HepG2 (cell line): ENCODE measurements around the gene HECTD2. TPM values are rescaled to one million over a fixed set of nuclear protein-coding genes. Genes with fewer than 3 reads are reported as not detected.

ENCODE experiments used
- FOXO1 ChIP-seq: sonication (generic); formaldehyde crosslinking; IDR thresholded peaks from 2 replicates; pipeline ENCODE4 v1.4.0; 2020; ENCODE audit warnings: missing genetic modification reagents
- HNRNPL ChIP-seq: fragments of 200-400 bp; formaldehyde crosslinking; IDR thresholded peaks from 2 replicates; pipeline ENCODE4 v1.6.1; 2017; ENCODE audit warnings: mild to moderate bottlenecking, low read depth, low read length
- KLF15 ChIP-seq: sonication (generic); formaldehyde crosslinking; IDR thresholded peaks from 2 replicates; pipeline ENCODE4 v1.8.1; 2023; ENCODE audit warnings: borderline replicate concordance, mild to moderate bottlenecking, inconsistent platforms, missing genetic modification reagents, mixed read lengths
- LCORL ChIP-seq, 2 experiments: fragments of 450-650 bp in 1 of 2; sonication (generic) in 1 of 2; formaldehyde crosslinking in 1 of 2; IDR thresholded peaks; 2 replicates each; pipeline versions ENCODE4 v1.5.0 to v1.6.1; 2017 to 2020; ENCODE audit warnings: antibody characterized with exemption in 1 of 2, missing genetic modification reagents in 1 of 2
- MAFK ChIP-seq, 2 experiments: IDR thresholded peaks in 1 of 2; conservative IDR thresholded peaks in 1 of 2; 2 replicates each; pipeline ENCODE4 v1.6.1; 2011; ENCODE audit warnings: improper control_type of control experiment in 2 of 2, low read length in 2 of 2
- PHB2 ChIP-seq: fragments of 450-650 bp; IDR thresholded peaks from 2 replicates; pipeline ENCODE4 v1.6.1; 2018; ENCODE audit not compliant: partially characterized antibody
- SMAD1 ChIP-seq: sonication (generic); formaldehyde crosslinking; IDR thresholded peaks from 2 replicates; pipeline ENCODE4 v1.4.0; 2020; ENCODE audit warnings: missing genetic modification reagents, low read depth, mild to moderate bottlenecking, borderline replicate concordance
- SOX5 ChIP-seq: IDR thresholded peaks from 2 replicates; pipeline ENCODE4 v1.6.1; 2016; ENCODE audit warnings: borderline replicate concordance
- SRY ChIP-seq: sonication (generic); formaldehyde crosslinking; IDR thresholded peaks from 2 replicates; pipeline ENCODE4 v1.8.0; 2022; ENCODE audit warnings: mild to moderate bottlenecking, missing genetic modification reagents
- ZNF207 ChIP-seq: fragments of 450-650 bp; IDR thresholded peaks from 2 replicates; pipeline ENCODE4 v1.6.1; 2016; ENCODE audit warnings: antibody characterized with exemption, borderline replicate concordance
- ZNF589 ChIP-seq: sonication (generic); formaldehyde crosslinking; conservative IDR thresholded peaks from 2 replicates; pipeline ENCODE4 v1.8.0; 2022; ENCODE audit warnings: mild to moderate bottlenecking, moderate library complexity, missing genetic modification reagents
- polyA plus RNA-seq, 8 experiments: library from polyadenylated mRNA; depleted of rRNA in 3 of 8; stranded (reverse) in 7 of 8; unstranded in 1 of 8; fragments of >200 nt; fragmentation: Illumina TruSeq in 4 of 8; extraction: Trizol in 4 of 8; gene quantifications; 2 replicates each; pipeline versions ENCODE4 v1.2.1 to v1.2.3, GENCODE V29; 2011 to 2016; ENCODE audit warnings: low read depth in 4 of 8, missing spikeins in 1 of 8, mixed read lengths in 1 of 8; ENCODE audit not compliant: insufficient read depth in 1 of 8
- total RNA-seq, 5 experiments: library from RNA; depleted of rRNA; stranded (reverse); fragments of >200 nt; fragmentation: Illumina TruSeq; extraction: Trizol; gene quantifications; 2 replicates each; pipeline ENCODE4 v1.2.3, GENCODE V29; 2016; ENCODE audit warnings: low read depth in 1 of 5
- TF ChIP-seq, protein P1 (sequence below), 2 experiments: sonication (generic) in 1 of 2; formaldehyde crosslinking in 1 of 2; IDR thresholded peaks; 2 replicates each; pipeline versions ENCODE4 v1.5.1 to v1.6.1; 2011 to 2020; ENCODE audit warnings: borderline replicate concordance in 1 of 2, low read depth in 1 of 2, low read length in 1 of 2, mild to moderate bottlenecking in 1 of 2, missing genetic modification reagents in 1 of 2, moderate library complexity in 1 of 2
- TF ChIP-seq, protein P2 (sequence below): sonication (generic); formaldehyde crosslinking; IDR thresholded peaks from 2 replicates; pipeline ENCODE4 v1.4.0; 2020; ENCODE audit warnings: missing genetic modification reagents
- TF ChIP-seq, protein P3 (sequence below): sonication (generic); formaldehyde crosslinking; IDR thresholded peaks from 2 replicates; pipeline ENCODE4 v1.8.0; 2022; ENCODE audit warnings: low read depth, missing genetic modification reagents
- TF ChIP-seq, protein P4 (sequence below): sonication (generic); formaldehyde crosslinking; IDR thresholded peaks from 2 replicates; pipeline ENCODE4 v1.4.0; 2020; ENCODE audit warnings: missing genetic modification reagents, borderline replicate concordance
- TF ChIP-seq, protein P5 (sequence below): sonication (generic); formaldehyde crosslinking; conservative IDR thresholded peaks from 2 replicates; pipeline ENCODE4 v1.4.0; 2020; ENCODE audit warnings: missing genetic modification reagents

Gene HECTD2
- total and polyA plus RNA-seq, 2 of the 13 experiments (the other 11 are each of a cell fraction or from before 2014, with no cell fraction given) = 3.2 to 5.2 TPM

DNA sequence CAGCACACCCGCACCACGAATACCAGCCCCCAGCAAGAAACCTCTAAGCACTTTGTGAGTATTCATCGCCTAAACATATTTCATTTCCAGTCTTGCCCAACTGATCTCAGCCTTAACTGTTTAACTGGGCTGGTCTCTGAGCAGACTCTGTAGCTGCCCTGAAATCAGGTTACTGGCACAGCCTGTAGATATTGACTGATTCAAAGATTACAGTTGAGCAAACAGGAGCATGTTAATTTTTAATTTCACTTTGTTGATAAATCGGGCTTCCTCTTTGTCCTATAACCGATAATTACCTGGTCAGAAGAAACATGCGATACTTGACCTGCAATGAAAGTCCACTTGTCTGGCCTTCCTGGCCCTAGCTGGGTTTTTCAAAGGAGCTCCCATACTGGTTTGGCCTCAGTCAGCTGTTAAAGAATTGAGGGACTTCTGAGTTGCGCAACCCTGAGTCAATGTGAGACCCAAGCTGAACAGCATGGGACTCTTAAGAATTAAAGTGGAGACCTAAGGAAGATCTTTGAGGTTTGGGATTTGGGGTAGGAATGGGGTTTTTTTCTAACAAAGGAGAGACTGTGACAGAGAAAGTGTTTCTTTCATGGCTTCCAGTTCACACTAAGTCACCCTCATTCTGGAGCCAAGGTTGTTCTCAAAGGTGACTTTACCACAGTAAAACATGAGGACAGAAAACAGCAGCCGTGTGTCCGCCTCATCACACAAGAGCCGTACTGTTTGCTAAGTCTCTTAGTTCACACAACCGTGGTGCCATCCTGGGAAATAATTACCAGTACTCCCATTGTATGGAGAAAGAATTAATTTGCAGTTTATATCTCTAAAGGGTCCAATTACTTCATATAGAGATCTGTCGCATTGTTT, 146.8 kb downstream of the HECTD2 start (continued):
- no peak for TF ChIP-seq SRY (CRISPR knock-in tag)
- TF ChIP-seq, protein P1, sequence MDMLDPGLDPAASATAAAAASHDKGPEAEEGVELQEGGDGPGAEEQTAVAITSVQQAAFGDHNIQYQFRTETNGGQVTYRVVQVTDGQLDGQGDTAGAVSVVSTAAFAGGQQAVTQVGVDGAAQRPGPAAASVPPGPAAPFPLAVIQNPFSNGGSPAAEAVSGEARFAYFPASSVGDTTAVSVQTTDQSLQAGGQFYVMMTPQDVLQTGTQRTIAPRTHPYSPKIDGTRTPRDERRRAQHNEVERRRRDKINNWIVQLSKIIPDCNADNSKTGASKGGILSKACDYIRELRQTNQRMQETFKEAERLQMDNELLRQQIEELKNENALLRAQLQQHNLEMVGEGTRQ (IDR thresholded peaks at IDR 0.05; ENCODE audit: low read depth, low read length) = no peak
- TF ChIP-seq, protein P1 (CRISPR knock-in tag; IDR thresholded peaks at IDR 0.05; ENCODE audit: borderline replicate concordance) = no peak
- no peak for TF ChIP-seq KLF15 (CRISPR knock-in tag)
- TF ChIP-seq, protein P2, sequence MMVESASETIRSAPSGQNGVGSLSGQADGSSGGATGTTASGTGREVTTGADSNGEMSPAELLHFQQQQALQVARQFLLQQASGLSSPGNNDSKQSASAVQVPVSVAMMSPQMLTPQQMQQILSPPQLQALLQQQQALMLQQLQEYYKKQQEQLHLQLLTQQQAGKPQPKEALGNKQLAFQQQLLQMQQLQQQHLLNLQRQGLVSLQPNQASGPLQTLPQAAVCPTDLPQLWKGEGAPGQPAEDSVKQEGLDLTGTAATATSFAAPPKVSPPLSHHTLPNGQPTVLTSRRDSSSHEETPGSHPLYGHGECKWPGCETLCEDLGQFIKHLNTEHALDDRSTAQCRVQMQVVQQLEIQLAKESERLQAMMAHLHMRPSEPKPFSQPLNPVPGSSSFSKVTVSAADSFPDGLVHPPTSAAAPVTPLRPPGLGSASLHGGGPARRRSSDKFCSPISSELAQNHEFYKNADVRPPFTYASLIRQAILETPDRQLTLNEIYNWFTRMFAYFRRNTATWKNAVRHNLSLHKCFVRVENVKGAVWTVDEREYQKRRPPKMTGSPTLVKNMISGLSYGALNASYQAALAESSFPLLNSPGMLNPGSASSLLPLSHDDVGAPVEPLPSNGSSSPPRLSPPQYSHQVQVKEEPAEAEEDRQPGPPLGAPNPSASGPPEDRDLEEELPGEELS (CRISPR knock-in tag) = peak; percentile 91
- no peak for TF ChIP-seq SMAD1
- TF ChIP-seq HNRNPL = no peak
- TF ChIP-seq SOX5 (CRISPR knock-in tag) = peak; percentile 92
- no peak for TF ChIP-seq PHB2
- 0 out of 2 replicates have a peak, but pooled peaks have one; percentile 38 for TF ChIP-seq ZNF589 (CRISPR knock-in tag)
- TF ChIP-seq FOXO1 = peak; percentile 36; the same call in 1 of the 2 replicates
- TF ChIP-seq MAFK (conservative IDR thresholded peaks at IDR 0.05 in 1 of 2, IDR thresholded peaks at IDR 0.05 in 1 of 2; ENCODE audit: low read length in 2 of 2) = peak in 1 of 2 experiments; percentile 48; a peak in 2 of 4 replicates
- TF ChIP-seq, protein P3, sequence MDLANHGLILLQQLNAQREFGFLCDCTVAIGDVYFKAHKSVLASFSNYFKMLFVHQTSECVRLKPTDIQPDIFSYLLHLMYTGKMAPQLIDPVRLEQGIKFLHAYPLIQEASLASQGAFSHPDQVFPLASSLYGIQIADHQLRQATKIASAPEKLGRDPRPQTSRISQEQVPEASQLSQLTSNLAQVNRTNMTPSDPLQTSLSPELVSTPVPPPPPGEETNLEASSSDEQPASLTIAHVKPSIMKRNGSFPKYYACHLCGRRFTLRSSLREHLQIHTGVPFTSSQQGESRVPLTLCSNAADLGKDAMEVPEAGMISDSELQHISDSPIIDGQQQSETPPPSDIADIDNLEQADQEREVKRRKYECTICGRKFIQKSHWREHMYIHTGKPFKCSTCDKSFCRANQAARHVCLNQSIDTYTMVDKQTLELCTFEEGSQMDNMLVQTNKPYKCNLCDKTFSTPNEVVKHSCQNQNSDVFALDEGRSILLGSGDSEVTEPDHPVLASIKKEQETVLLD (CRISPR knock-in tag) = no peak
- TF ChIP-seq ZNF207 = no peak
- no peak for TF ChIP-seq LCORL (IDR thresholded peaks at IDR 0.05)
- TF ChIP-seq LCORL (CRISPR knock-in tag; IDR thresholded peaks at IDR 0.05) = peak; percentile 78
- TF ChIP-seq, protein P4, sequence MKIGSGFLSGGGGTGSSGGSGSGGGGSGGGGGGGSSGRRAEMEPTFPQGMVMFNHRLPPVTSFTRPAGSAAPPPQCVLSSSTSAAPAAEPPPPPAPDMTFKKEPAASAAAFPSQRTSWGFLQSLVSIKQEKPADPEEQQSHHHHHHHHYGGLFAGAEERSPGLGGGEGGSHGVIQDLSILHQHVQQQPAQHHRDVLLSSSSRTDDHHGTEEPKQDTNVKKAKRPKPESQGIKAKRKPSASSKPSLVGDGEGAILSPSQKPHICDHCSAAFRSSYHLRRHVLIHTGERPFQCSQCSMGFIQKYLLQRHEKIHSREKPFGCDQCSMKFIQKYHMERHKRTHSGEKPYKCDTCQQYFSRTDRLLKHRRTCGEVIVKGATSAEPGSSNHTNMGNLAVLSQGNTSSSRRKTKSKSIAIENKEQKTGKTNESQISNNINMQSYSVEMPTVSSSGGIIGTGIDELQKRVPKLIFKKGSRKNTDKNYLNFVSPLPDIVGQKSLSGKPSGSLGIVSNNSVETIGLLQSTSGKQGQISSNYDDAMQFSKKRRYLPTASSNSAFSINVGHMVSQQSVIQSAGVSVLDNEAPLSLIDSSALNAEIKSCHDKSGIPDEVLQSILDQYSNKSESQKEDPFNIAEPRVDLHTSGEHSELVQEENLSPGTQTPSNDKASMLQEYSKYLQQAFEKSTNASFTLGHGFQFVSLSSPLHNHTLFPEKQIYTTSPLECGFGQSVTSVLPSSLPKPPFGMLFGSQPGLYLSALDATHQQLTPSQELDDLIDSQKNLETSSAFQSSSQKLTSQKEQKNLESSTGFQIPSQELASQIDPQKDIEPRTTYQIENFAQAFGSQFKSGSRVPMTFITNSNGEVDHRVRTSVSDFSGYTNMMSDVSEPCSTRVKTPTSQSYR (CRISPR knock-in tag) = no peak
- TF ChIP-seq, protein P5, sequence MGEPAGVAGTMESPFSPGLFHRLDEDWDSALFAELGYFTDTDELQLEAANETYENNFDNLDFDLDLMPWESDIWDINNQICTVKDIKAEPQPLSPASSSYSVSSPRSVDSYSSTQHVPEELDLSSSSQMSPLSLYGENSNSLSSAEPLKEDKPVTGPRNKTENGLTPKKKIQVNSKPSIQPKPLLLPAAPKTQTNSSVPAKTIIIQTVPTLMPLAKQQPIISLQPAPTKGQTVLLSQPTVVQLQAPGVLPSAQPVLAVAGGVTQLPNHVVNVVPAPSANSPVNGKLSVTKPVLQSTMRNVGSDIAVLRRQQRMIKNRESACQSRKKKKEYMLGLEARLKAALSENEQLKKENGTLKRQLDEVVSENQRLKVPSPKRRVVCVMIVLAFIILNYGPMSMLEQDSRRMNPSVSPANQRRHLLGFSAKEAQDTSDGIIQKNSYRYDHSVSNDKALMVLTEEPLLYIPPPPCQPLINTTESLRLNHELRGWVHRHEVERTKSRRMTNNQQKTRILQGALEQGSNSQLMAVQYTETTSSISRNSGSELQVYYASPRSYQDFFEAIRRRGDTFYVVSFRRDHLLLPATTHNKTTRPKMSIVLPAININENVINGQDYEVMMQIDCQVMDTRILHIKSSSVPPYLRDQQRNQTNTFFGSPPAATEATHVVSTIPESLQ (CRISPR knock-in tag) = no peak
